ENCODE data around the gene L3MBTL2. TPM values are rescaled to one million over a fixed set of nuclear protein-coding genes. Genes with fewer than 3 reads are reported as not detected.

The L3MBTL2 gene
- 19.1 and 19.8 TPM in 2 replicates for polyA plus RNA-seq (2011; rRNA removed)
- polyA minus RNA-seq (2011; rRNA and poly(A)+ RNA removed) = 27.1 and 31.4 TPM in 2 replicates

DNA sequence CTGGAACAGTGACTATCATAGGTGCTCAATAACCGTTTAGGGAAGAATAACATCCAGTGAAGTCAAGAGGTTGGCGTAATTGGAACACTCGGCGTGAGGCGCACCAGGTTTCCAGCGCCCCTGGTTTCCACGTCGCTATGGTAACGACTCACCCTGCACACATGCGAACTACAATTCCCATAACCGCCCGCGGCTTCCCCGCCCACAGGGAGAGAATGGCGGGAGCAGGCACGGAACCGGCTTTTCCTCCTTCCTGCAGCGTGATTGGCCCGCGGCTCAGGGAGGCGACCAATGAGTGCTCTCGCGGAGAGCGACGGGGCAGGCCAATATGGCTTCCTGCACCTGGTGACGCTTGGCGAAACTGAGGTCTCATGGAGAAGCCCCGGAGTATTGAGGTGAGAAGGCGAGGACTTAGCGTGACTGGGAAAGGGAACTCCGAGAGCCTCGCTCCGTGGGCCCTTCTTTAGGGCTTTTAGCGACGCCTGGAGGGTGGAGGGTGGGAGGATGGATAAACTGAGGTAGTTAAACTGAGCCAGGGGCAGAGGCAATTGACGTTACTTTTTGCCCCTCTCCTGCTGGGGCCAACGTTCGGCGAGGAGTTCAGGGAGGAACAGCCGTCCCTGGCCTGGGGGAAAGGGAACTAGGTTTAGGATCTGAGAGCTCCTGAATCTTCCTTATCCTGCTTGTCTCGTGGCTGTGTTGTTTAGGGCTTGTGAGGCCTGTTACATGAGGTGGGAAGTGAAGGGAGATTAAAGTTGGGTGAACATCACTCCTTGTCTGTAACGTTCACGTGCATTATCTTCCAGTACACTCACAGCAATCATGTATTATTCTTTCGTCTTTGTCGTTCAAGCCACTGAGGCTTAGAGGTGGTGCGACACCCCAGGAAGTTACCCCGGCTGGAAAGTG is at the start of gene L3MBTL2:
TSS of gene L3MBTL2 (plus strand) at position 321 of the 909 bp plus-strand sequence. CDS start at position 372, 51 bp downstream.
- Histone ChIP-seq H3K4me3 (ENCODE audit: low read depth, low read length) (peak within 1 kb of the TSS; percentile 99), H3K9me3 (ENCODE audit: control insufficient read depth, insufficient read depth, low read length) (no peaks in the 10 kb centered on the region), H3K27me3 (ENCODE audit: control insufficient read depth, insufficient read depth, low read length) (peaks cover 4% of the 10 kb centered on the region), H3K27ac (ENCODE audit: low read depth, low read length) (no peak within 1 kb of the TSS)
- DNase-seq (ENCODE audit: low read depth, low spot score) = peak; percentile 82
- POLR2A ChIA-PET = no interaction called here
- CTCF ChIA-PET = no interaction called here
- TF ChIP-seq, protein P1, sequence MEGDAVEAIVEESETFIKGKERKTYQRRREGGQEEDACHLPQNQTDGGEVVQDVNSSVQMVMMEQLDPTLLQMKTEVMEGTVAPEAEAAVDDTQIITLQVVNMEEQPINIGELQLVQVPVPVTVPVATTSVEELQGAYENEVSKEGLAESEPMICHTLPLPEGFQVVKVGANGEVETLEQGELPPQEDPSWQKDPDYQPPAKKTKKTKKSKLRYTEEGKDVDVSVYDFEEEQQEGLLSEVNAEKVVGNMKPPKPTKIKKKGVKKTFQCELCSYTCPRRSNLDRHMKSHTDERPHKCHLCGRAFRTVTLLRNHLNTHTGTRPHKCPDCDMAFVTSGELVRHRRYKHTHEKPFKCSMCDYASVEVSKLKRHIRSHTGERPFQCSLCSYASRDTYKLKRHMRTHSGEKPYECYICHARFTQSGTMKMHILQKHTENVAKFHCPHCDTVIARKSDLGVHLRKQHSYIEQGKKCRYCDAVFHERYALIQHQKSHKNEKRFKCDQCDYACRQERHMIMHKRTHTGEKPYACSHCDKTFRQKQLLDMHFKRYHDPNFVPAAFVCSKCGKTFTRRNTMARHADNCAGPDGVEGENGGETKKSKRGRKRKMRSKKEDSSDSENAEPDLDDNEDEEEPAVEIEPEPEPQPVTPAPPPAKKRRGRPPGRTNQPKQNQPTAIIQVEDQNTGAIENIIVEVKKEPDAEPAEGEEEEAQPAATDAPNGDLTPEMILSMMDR (IDR thresholded peaks at IDR 0.05; ENCODE audit: low read depth, low read length) = no peak

DNA sequence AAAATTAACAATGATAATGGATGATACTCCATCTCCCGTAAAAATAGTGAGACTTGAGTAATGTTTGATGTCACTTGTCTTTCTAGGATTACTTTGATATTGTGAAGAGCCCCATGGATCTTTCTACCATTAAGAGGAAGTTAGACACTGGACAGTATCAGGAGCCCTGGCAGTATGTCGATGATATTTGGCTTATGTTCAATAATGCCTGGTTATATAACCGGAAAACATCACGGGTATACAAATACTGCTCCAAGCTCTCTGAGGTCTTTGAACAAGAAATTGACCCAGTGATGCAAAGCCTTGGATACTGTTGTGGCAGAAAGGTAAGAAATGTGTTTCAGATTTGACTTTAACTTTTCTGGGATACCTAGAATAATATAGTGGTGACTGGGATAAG is 48.0 kb upstream of the L3MBTL2 start:
- no peak overlapping the region for H3K27ac ChIP-seq (ENCODE audit: low read depth, low read length)
- DNase-seq (ENCODE audit: low read depth, low spot score) = no peak
- POLR2A ChIA-PET = no interaction called here
- H3K9me3 ChIP-seq (ENCODE audit: control insufficient read depth, insufficient read depth, low read length) = no peaks in the 10 kb centered on the region
- H3K4me3 ChIP-seq (ENCODE audit: low read depth, low read length) = no peak overlapping the region
- CTCF ChIA-PET = no interaction called here
- no peaks in the 10 kb centered on the region for H3K27me3 ChIP-seq (ENCODE audit: control insufficient read depth, insufficient read depth, low read length)
- TF ChIP-seq, protein P1 (IDR thresholded peaks at IDR 0.05; ENCODE audit: low read depth, low read length) = no peak

DNA sequence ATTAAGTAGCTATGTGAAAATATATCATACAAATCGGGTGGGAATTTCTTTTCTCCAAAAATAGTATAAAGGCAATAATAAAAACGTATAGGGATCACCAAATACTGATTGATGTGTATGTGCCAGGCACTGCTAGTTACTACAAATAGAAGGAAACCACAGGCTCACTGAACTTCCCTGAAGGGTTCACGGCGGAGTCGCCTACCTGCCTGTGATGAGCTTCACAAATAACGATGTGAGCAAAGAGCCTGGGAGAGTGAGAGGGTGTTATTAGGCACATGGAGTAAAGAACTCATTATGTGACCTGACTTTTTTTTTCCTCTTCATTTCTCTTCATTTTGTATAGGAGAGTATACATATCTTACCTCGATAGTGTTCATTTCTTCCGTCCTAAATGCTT is 36.0 kb upstream of the L3MBTL2 start:
- TF ChIP-seq, protein P1 (IDR thresholded peaks at IDR 0.05; ENCODE audit: low read depth, low read length) = no peak
- ChIA-PET CTCF (interaction anchor here (1.0 kb wide), 1 partner anchor 246 kb away, joined by 3 read pairs; no protein-coding TSS in a partner anchor), POLR2A (no interaction called here)
- Histone ChIP-seq H3K27ac (ENCODE audit: low read depth, low read length) (no peak overlapping the region), H3K27me3 (ENCODE audit: control insufficient read depth, insufficient read depth, low read length) (no peaks in the 10 kb centered on the region), H3K4me3 (ENCODE audit: low read depth, low read length) (no peak overlapping the region), H3K9me3 (ENCODE audit: control insufficient read depth, insufficient read depth, low read length) (no peaks in the 10 kb centered on the region)
- DNase-seq (ENCODE audit: low read depth, low spot score) = no peak

DNA sequence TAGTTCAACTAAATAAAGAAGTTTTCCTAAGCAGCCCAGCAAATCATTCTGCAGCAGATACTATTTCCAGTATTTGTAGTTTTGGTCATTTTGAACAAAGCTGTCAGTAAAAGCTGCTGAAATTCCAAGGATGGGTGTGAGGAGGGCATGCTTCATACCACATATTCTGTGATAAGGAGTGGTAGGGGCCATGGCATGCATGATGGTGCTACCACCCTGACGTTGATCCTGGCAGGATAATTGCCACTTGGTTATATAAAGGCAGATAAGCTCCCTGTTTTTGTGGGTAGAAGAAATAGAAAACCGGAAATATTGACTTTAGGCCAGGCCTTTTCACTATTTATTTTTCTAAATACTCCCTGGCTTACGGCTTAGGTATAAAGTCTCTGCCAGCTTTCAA is 33.1 kb upstream of the L3MBTL2 start:
- no peaks in the 10 kb centered on the region for H3K9me3 ChIP-seq (ENCODE audit: control insufficient read depth, insufficient read depth, low read length)
- TF ChIP-seq, protein P1 (IDR thresholded peaks at IDR 0.05; ENCODE audit: low read depth, low read length) = no peak
- POLR2A ChIA-PET = no interaction called here
- no peaks in the 10 kb centered on the region for H3K27me3 ChIP-seq (ENCODE audit: control insufficient read depth, insufficient read depth, low read length)
- CTCF ChIA-PET = interaction anchor here (1.5 kb wide), 1 partner anchor 249 kb away, joined by 5 read pairs; no protein-coding TSS in a partner anchor
- H3K4me3 ChIP-seq (ENCODE audit: low read depth, low read length) = no peak overlapping the region
- no peak for DNase-seq (ENCODE audit: low read depth, low spot score)
- no peak overlapping the region for H3K27ac ChIP-seq (ENCODE audit: low read depth, low read length)

DNA sequence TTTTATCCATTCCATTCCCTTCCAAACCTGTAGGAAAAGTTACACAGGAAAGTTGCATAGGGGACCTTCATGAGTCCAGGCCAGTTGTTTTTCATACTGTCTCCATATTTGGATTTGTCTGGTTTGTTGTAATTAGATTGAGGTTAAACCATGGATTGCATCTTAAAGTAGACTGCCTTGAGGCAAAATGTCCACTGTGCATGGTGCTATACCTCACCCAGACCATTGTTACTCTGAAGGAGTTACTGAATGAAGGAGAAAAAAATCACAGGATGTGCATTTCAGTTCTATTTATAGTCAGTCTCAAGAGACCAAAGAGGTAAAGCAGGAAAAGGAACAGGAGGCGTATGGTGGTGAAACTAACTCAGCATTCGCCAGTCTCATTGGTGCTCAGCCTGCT is 29.6 kb upstream of the L3MBTL2 start:
- TF ChIP-seq, protein P1 (IDR thresholded peaks at IDR 0.05; ENCODE audit: low read depth, low read length) = no peak
- H3K9me3 ChIP-seq (ENCODE audit: control insufficient read depth, insufficient read depth, low read length) = no peaks in the 10 kb centered on the region; the same call in 1 of the 2 replicates
- POLR2A ChIA-PET = no interaction called here
- CTCF ChIA-PET = no interaction called here
- no peak overlapping the region for H3K4me3 ChIP-seq (ENCODE audit: low read depth, low read length)
- H3K27ac ChIP-seq (ENCODE audit: low read depth, low read length) = no peak overlapping the region
- no peak for DNase-seq (ENCODE audit: low read depth, low spot score)
- no peaks in the 10 kb centered on the region for H3K27me3 ChIP-seq (ENCODE audit: control insufficient read depth, insufficient read depth, low read length)
